ENCODE data around the gene ACSF2. TPM values are rescaled to one million over a fixed set of nuclear protein-coding genes. Genes with fewer than 3 reads are reported as not detected.

Gene ACSF2
- total and polyA plus RNA-seq, 2 of the 13 experiments (the other 11 are each of a cell fraction or from before 2014, with no cell fraction given), result 87.3 to 109 TPM

- TF ChIP-seq ZFP90 (CRISPR knock-in tag; IDR thresholded peaks at IDR 0.05; ENCODE audit: borderline replicate concordance), result no peak
- TF ChIP-seq NBN (conservative IDR thresholded peaks at IDR 0.05), result no peak
- TF ChIP-seq YEATS4 (CRISPR knock-in tag; IDR thresholded peaks at IDR 0.05; ENCODE audit: borderline replicate concordance), result peak; percentile 47; the same call in 1 of the 2 replicates
- TF ChIP-seq ZNF883 (CRISPR knock-in tag; IDR thresholded peaks at IDR 0.05; ENCODE audit: not compliant biosample characterization), result no peak
- no peak for TF ChIP-seq DMTF1 (CRISPR knock-in tag; IDR thresholded peaks at IDR 0.05)
- TF ChIP-seq GTF2F1 (IDR thresholded peaks at IDR 0.05; ENCODE audit: low read length), result no peak
- no peak for TF ChIP-seq NKX3-1 (CRISPR knock-in tag; IDR thresholded peaks at IDR 0.05)
- no peak for TF ChIP-seq ZBTB10 (CRISPR knock-in tag; IDR thresholded peaks at IDR 0.05; ENCODE audit: borderline replicate concordance)
- TF ChIP-seq ZNF749 (CRISPR knock-in tag; IDR thresholded peaks at IDR 0.05; ENCODE audit: borderline replicate concordance), result peak; percentile 37; the same call in 1 of the 2 replicates
- no peak for TF ChIP-seq ZNF12 (CRISPR knock-in tag; IDR thresholded peaks at IDR 0.05)
- TF ChIP-seq IKZF5 (CRISPR knock-in tag; IDR thresholded peaks at IDR 0.05), result peak; percentile 71; the same call in 1 of the 2 replicates
- TF ChIP-seq ZNF441 (CRISPR knock-in tag; IDR thresholded peaks at IDR 0.05; ENCODE audit: borderline replicate concordance), result no peak
- TF ChIP-seq ZNF879 (CRISPR knock-in tag; IDR thresholded peaks at IDR 0.05), result no peak
- TF ChIP-seq ZNF101 (CRISPR knock-in tag; IDR thresholded peaks at IDR 0.05; ENCODE audit: borderline replicate concordance, low read depth), result no peak
- peak; percentile 52; the same call in 1 of the 2 replicates for TF ChIP-seq ERF (CRISPR knock-in tag; IDR thresholded peaks at IDR 0.05)
- TF ChIP-seq ZNF747 (CRISPR knock-in tag; IDR thresholded peaks at IDR 0.05; ENCODE audit: borderline replicate concordance), result peak; percentile 75; the same call in 1 of the 2 replicates
- no peak for TF ChIP-seq ZNF296 (CRISPR knock-in tag; conservative IDR thresholded peaks at IDR 0.05)
- no peak for TF ChIP-seq ZNF556 (CRISPR knock-in tag; IDR thresholded peaks at IDR 0.05; ENCODE audit: borderline replicate concordance)
- TF ChIP-seq SMARCE1 (IDR thresholded peaks at IDR 0.05; ENCODE audit: borderline replicate concordance), result no peak
- no peak for TF ChIP-seq SNAPC2 (CRISPR knock-in tag; IDR thresholded peaks at IDR 0.05)
- TF ChIP-seq MATR3 (CRISPR knock-in tag; IDR thresholded peaks at IDR 0.05), result no peak
- TF ChIP-seq PHF21A (CRISPR knock-in tag; IDR thresholded peaks at IDR 0.05), result peak; percentile 86
- TF ChIP-seq CREM (IDR thresholded peaks at IDR 0.05), result no peak; the same call in 1 of the 2 replicates
- no peak for TF ChIP-seq CREM (CRISPR knock-in tag; IDR thresholded peaks at IDR 0.05)
These were observed 33.0 kb downstream of the ACSF2 start (continued) for GRCh38 chr17:50458701-50459676.

Data from HepG2 (cell line).